ENCODE results near the gene TMEM18. TPM values are rescaled to one million over a fixed set of nuclear protein-coding genes. Genes with fewer than 3 reads are reported as not detected.

The TMEM18 gene
- total and polyA plus RNA-seq, 2 of the 13 experiments (the other 11 are each of a cell fraction or from before 2014, with no cell fraction given): 45.9 to 49.4 TPM

DNA sequence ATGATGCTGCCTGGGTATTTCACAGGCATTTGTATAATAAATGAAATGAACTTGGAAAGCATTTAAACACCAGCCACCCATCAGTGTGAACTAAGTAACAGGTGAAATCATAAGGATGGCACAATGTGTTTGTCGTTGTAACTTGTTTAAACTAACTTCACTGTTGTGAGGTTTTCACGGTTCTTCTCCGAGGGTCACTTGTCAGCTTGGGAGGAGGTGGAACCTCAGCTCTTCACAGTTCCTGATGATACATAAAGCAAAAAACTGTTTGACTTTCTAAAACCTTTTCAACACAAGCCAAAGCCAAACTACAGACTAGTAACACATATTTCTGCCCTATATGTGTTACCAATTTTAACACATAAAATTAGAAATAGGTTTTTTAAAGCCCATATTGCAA is 13.1 kb downstream of the TMEM18 start:
- FAIRE-seq (no peak), ATAC-seq (no peak), DNase-seq (ENCODE audit: low spot score) (no peak)
- WGBS (ENCODE audit: low lambda C conversion rate): 74% methylated on average over 3 of the region's 3 CpGs
- intact Hi-C loops (cut with micrococcal nuclease; ENCODE audit: unreplicated experiment): no loop called here
- H4K20me1 ChIP-seq (ENCODE audit: insufficient read depth, low read length): no peaks in the 10 kb centered on the region
- POLR2A ChIA-PET: no interaction called here
- no peak overlapping the region for H3K9ac ChIP-seq (ENCODE audit: insufficient read depth, low read depth, low read length)
- peaks cover 15 to 19% of the 10 kb centered on the region in 2 experiments; a peak in 4 of 5 replicates for H3K36me3 ChIP-seq (replicated peaks in 1 of 2; ENCODE audit: control insufficient read depth in 1 of 2, insufficient read depth in 2 of 2, low read length in 2 of 2)
- peaks cover 2 to 11% of the 10 kb centered on the region in 2 experiments; a peak in 3 of 5 replicates for H3K27me3 ChIP-seq (ENCODE audit: control insufficient read depth in 1 of 2, insufficient read depth in 2 of 2, low read length in 2 of 2)
- CTCF ChIA-PET (ENCODE audit: low intra/inter-chr PET ratio, low total read pairs): no interaction called here
- no peaks in the 10 kb centered on the region for H3K79me2 ChIP-seq (ENCODE audit: insufficient read depth, low read length)
- H3K9me3 ChIP-seq (ENCODE audit: low read length): no peaks in the 10 kb centered on the region
- no peak for TF ChIP-seq SIX1 (CRISPR knock-in tag; IDR thresholded peaks at IDR 0.05; ENCODE audit: borderline replicate concordance)
- no peak for TF ChIP-seq PHF8 (CRISPR knock-in tag; IDR thresholded peaks at IDR 0.05)
- TF ChIP-seq ZKSCAN1 (IDR thresholded peaks at IDR 0.05; ENCODE audit: low read length): no peak
- TF ChIP-seq ZZZ3 (CRISPR knock-in tag; IDR thresholded peaks at IDR 0.05; ENCODE audit: borderline replicate concordance): no peak
- TF ChIP-seq SPEN (CRISPR knock-in tag; IDR thresholded peaks at IDR 0.05; ENCODE audit: low read depth): no peak
- TF ChIP-seq REXO4 (CRISPR knock-in tag; IDR thresholded peaks at IDR 0.05; ENCODE audit: borderline replicate concordance): no peak
- no peak for TF ChIP-seq RARA (CRISPR knock-in tag; IDR thresholded peaks at IDR 0.05)
- no peak for TF ChIP-seq SP4 (CRISPR knock-in tag; IDR thresholded peaks at IDR 0.05)
- TF ChIP-seq KAT8 (CRISPR knock-in tag; IDR thresholded peaks at IDR 0.05): no peak
- no peak for TF ChIP-seq KDM5B (CRISPR knock-in tag; IDR thresholded peaks at IDR 0.05; ENCODE audit: borderline replicate concordance)
- TF ChIP-seq, protein P1, sequence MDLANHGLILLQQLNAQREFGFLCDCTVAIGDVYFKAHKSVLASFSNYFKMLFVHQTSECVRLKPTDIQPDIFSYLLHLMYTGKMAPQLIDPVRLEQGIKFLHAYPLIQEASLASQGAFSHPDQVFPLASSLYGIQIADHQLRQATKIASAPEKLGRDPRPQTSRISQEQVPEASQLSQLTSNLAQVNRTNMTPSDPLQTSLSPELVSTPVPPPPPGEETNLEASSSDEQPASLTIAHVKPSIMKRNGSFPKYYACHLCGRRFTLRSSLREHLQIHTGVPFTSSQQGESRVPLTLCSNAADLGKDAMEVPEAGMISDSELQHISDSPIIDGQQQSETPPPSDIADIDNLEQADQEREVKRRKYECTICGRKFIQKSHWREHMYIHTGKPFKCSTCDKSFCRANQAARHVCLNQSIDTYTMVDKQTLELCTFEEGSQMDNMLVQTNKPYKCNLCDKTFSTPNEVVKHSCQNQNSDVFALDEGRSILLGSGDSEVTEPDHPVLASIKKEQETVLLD (CRISPR knock-in tag; IDR thresholded peaks at IDR 0.05; ENCODE audit: low read depth): no peak
- TF ChIP-seq MEF2D (CRISPR knock-in tag; IDR thresholded peaks at IDR 0.05): no peak
- no peak for TF ChIP-seq NFIB (CRISPR knock-in tag; IDR thresholded peaks at IDR 0.05; ENCODE audit: borderline replicate concordance)
- TF ChIP-seq, protein P2, sequence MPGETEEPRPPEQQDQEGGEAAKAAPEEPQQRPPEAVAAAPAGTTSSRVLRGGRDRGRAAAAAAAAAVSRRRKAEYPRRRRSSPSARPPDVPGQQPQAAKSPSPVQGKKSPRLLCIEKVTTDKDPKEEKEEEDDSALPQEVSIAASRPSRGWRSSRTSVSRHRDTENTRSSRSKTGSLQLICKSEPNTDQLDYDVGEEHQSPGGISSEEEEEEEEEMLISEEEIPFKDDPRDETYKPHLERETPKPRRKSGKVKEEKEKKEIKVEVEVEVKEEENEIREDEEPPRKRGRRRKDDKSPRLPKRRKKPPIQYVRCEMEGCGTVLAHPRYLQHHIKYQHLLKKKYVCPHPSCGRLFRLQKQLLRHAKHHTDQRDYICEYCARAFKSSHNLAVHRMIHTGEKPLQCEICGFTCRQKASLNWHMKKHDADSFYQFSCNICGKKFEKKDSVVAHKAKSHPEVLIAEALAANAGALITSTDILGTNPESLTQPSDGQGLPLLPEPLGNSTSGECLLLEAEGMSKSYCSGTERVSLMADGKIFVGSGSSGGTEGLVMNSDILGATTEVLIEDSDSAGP (CRISPR knock-in tag; IDR thresholded peaks at IDR 0.05; ENCODE audit: borderline replicate concordance): no peak
- TF ChIP-seq ZNF17 (CRISPR knock-in tag; IDR thresholded peaks at IDR 0.05): no peak
- TF ChIP-seq, protein P3, sequence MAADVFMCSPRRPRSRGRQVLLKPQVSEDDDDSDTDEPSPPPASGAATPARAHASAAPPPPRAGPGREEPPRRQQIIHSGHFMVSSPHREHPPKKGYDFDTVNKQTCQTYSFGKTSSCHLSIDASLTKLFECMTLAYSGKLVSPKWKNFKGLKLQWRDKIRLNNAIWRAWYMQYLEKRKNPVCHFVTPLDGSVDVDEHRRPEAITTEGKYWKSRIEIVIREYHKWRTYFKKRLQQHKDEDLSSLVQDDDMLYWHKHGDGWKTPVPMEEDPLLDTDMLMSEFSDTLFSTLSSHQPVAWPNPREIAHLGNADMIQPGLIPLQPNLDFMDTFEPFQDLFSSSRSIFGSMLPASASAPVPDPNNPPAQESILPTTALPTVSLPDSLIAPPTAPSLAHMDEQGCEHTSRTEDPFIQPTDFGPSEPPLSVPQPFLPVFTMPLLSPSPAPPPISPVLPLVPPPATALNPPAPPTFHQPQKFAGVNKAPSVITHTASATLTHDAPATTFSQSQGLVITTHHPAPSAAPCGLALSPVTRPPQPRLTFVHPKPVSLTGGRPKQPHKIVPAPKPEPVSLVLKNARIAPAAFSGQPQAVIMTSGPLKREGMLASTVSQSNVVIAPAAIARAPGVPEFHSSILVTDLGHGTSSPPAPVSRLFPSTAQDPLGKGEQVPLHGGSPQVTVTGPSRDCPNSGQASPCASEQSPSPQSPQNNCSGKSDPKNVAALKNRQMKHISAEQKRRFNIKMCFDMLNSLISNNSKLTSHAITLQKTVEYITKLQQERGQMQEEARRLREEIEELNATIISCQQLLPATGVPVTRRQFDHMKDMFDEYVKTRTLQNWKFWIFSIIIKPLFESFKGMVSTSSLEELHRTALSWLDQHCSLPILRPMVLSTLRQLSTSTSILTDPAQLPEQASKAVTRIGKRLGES (CRISPR knock-in tag; IDR thresholded peaks at IDR 0.05; ENCODE audit: borderline replicate concordance): no peak
- no peak overlapping the region for H3K27ac ChIP-seq (ENCODE audit: extremely low read length, insufficient read depth, low read length)
- no peaks in the 10 kb centered on the region for H3K4me1 ChIP-seq (ENCODE audit: insufficient read depth, low read length)
- no peak overlapping the region for H3K4me3 ChIP-seq (replicated peaks in 1 of 3; ENCODE audit: insufficient read depth in 1 of 3, low read depth in 2 of 3, low read length in 3 of 3)
- H2AFZ ChIP-seq (ENCODE audit: low read length): no peak overlapping the region
- H3K4me2 ChIP-seq (ENCODE audit: low read depth, low read length): no peak overlapping the region
- in situ Hi-C loops (cut with HindIII; ENCODE audit: extremely low pct_ligation_motif_present, low pct_unique_long_range_greater_than_20kb): no loop called here
- BruUV-seq (replicated peaks): no TSS peak

Measured in HepG2 (cell line).